Activated T-helper 1 cell treated with Interleukin-2 at 50 U/mL for 16 hours (primary cell): ENCODE measurements around the gene PC.
A peak's percentile ranks its signal among the peaks of the same experiment; 100 is the strongest.

Experiments
- DNase-seq: peaks from one replicate; pipeline ENCODE4 v3.0.0-alpha.2; 2020; ENCODE audit warnings: low read depth

Gene PC

DNA sequence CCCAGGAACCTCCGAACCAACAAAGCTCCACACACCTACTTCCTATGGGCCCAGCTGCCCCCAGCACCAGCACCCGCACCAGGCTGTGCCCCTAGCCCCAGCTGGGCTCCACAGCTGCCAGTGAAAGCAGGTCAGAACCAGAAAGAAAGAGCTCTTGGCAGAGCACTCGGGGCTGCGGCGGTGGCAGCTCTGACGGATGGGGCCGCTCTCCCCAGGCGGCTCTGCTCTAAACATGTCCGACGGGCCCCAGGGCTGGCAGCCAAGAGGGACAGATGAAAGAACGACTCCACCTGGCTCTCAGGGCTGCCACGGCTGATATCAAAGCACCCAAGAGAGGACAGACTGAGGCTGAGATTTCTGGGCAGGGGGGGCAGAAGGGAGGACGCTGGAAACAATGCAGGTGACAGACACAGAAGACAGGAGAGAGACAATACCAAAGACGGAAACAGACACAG is 75.6 kb downstream of the PC start:
- DNase-seq, result no peak

DNA sequence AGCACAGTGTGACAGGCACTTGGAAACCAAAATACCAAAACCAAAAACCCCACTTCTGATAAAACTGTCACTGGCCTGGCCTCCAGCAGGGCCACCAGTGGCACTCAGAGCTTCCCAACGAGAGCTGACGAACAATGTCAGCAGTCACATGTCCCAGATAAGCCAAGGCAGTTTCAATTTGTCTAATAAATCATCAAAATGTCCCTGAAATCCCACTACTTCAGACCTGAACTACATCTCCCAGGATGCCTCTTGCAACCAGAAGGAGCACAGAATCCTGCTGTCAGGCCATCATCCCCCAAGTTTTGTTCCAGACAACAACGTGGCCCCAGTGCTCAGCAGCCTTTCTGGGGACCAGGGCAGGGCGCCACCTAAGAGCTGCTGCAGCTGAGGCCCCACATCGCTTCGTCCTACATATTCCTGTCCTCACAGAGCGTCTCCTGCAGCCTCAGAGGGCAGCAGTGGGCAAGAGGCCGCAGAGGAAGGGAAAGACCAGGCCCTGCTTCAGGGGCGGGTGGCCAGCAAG is 76.2 kb downstream of the PC start:
- no peak for DNase-seq

DNA sequence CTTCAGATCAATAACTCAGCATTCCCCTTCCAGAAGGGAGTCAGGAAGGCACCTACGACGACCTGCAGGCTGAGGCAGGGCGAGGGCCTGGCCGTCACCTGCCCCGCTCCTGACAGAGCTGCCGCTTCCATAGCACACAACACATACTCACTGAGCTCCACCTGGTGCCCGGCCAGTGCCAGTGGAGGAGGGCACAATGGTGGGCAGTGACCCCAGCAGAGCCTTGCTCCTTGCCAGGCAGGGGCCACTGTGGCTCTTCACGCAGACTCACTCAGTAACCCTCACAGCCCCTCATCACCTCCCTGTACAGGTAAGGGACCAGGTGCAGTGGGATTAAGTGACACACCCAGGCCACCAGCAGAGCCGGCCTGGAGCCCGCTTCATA is 76.7 kb downstream of the PC start:
- no peak for DNase-seq

DNA sequence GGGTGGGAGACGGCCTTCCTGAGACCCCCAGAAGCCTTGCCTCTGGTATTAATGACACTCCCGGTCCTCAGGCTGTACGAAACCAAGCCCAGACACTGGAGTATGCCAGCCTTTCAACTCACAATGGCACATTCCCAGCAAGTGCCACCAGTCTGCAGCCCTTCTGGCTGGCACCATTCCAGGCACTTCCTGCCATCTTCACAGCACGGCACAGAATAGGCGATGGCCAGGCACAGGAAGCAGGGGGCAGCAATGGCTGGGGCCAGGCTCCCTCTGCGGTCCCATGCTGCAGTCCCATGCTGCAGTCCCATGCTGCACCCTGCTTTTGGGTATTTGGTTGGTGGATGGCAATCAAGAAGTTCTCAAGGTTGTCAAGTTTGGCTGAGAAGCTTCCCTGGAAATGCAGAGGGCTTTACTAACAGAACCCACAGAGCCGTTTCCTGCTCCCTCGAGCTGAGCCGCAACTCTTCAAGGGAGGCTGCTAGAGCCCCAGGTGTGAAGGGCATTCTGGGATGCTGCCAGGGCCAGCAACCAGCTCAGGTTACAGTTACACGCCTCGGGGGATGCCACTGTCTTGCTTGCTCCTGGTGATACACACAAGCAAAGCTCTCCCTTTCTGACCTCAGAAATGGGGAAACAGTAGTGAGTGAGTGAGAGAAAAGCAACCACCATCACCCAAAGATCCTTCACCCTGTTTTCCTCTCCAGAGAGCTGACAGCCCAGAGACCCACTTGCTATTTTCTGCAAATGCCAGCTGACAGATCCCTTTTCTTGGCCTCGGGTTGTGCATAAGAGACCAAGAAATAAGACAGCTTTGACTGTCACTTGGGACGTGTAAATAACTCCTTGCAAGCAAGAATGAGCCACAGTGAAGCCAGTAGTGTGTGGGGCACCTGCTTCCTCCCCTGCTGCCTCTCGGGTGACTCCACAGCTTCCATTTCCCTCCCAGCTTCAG is 77.4 kb downstream of the PC start:
- no peak for DNase-seq

DNA sequence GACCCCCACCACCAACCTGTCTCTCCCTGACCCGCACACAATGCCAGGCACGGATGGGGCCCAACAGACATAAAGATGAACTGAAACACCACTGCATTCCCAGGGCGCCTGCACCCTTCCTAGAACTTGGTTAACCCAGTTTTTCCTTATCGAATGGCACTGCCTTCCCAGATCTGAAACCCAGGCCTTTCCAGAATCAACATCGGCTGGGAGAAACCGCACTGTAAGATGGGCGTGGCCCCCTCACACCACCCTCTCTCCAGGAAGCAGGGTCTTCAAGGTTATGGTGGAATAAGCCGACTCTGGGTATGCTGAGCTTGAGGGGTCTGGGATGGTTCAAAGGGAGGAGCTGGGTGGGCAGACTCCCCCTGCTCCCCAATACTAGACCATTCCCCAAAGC is 78.2 kb downstream of the PC start:
- DNase-seq, result no peak

DNA sequence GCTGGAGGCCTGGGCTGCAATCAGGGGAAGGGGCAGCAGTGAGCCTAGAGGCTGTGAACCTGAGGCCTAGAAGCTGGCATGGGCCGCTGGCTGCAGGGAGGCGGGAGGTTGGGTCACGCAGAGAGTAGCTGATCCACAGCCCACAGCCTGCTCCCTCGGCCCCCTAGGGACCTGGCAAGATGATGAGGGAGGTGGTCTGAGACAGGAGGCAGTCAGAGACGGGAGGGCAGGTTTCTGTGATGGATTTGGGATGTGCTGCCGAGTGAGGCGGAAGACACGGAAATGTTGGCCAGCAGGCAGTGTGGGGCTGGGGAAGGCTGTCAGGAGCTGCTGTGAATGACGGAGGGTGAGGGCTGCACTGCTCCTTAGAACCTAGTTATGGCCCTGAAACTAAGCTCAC is 78.6 kb downstream of the PC start:
- DNase-seq, result no peak

DNA sequence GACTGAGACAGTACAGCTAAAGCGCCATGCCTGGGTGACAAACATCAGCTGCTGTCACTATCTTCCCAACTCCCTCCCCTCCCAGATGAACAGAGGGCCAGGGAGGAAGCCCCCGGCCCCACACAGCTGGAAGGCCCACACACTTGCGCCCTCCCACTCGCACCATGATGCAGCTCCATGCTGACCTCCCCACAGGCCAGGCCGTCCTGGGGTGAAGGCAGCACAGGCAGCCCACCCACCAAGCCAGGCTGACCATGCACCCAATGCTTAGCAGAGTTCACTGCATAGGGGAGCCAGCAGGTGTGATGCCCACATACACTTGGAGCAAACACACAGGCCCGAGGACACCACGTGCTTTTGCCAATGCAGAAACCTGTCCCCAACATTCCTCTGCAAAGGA is 79.2 kb downstream of the PC start:
- no peak for DNase-seq

DNA sequence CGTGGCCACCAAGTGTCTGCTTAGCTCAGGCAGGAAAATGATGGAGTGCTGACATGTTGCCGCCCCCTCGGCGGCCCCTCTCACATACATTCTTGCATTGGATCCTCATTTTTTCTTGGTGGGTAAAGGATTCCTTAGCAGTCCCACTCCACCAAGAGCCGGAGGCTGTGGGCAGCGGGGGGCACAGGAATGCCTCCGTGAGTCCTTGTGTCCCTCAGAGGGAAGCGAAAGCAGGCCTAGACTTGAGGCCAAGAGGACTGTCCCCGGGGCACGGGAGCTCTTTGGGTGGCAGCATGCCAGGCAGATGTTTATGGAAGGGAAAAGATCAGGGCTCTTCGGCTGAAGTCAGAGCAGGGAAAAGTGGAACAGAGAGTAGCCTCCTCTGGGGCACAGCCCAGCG is 79.7 kb downstream of the PC start:
- DNase-seq, result no peak

DNA sequence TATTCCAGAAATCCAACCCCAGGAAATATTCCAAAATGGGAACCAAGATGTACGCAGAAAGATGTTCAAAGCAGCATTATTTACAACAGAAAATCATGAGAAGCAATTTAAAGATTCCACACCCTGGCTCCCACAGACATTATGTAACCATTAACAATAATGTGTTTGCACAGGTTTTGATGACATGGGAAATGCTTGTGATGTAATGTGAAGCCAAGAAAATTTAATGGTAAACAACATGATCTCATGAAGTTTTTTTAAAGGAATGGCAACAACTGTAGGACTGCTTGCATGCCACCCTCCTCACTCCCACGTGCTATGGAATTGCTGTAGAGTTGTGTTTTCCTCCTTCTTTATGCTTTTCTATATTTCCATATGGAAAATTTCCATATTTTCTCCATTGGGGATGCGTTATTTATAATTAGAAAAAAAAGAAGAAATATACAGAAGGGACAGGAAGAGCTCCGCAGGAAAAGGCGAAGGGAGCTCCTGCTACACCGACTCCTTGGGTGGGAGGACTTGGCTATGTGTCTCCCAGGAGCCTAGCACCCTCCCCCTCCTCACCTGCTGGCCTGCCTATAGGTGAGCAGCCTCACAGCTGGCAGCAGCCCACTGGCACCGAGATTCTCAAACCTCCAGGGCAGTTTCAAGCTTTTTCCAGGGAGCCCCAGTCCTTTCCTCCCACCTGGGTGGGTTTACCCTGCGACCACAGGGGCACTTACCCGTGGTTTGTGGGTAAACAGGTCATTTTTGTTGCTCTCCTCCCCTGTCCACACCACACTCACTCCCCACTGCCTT is 80.4 kb downstream of the PC start:
- no peak for DNase-seq

DNA sequence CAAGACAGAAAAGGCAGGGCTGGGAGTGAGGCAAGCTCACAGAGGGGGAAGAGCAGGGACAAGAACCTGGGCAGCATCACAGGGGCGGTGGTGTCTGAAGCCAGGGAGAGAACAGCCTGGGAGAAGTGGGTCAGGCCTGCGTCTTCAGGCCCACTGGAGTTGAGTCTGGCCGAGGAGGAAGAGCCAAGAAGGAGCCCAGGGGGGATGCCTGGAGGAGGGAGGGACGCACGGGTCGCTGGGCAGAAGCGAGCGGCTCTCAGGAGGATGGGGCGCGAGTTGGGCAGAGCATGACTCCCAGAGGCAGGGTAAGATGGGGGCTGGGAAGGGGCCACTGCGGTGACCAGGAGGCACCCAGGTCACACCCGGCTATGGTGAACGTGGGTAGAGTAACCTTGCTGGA is 82.8 kb downstream of the PC start:
- no peak for DNase-seq

DNA sequence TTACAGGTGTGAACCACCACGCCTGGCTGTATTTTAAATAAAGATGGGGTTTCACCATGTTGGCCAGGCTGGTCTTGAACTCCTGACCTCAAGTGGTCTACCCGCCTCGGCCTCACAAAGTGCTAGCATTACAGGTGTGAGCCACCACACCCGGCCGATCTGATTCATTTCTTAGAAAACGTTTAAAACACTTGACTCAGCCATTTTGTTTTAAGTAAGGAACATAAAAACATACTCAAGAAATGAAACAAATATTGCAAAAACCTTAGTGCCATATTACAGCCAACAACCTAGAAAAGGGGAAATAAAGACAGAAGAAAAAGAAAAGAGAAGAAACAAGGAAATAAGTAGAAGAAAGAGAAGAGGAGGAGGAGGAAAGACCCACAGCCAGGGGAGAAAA is 84.0 kb downstream of the PC start:
- DNase-seq, result no peak

DNA sequence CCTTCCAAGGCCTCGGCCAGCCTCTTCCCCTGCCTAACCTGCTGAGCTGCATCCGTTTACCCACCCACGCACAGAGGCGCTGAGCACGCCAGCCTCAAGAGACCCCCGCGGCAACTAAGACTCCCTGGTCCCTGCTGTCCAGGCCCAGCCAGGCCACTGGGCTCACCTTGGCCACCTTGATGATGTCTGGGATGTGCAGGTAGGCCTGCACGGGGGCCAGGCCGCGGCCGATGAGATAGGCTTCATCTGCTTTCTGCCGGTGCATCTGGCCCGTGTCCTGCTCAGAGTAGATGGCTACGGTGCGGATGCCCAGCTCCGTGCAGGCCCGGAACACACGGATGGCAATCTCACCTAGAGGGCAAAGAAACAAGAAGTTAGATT is 86.7 kb downstream of the PC start:
- no peak for DNase-seq

DNA sequence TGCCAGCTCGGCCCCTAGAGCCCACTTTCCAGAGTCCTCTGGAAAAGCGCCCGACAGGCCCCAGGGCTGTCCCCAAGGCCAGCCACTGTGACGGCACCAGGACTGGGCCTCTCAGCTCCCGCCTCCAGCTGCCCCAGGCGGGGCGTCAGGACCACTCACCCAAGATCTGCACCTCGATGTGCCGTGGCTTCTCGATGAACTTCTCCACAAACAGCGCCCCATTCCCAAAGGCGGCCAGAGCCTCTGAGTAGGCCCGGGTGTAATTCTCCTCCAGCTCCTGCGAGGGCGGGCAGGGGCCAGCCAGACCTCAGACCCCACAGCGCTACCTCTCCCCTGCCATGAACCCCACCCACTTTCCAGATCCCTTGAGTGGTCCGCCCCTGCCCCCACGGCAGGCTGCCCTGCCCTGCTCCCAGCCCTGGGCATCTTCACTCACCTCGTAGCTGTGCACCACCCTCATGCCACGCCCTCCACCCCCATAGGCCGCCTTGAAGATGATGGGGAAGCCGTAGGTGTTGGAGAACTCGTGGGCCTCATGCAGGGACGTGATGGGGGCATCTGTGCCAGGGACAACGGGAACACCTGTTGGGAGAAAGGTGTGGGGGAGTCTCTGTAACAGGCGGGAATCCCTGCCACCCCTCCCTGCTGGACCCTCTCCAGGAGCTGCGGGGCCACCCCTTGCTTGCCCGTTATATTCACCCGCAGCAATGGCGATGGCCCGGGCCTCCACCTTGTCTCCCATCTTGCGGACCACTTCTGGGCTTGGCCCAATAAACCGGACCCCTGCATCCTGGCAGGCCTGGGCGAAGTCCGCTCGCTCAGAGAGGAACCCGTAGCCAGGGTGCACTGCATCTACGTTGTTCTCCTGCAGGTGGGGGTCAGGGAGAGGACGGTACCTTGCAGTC is 87.3 kb downstream of the PC start:
- DNase-seq, result no peak

DNA sequence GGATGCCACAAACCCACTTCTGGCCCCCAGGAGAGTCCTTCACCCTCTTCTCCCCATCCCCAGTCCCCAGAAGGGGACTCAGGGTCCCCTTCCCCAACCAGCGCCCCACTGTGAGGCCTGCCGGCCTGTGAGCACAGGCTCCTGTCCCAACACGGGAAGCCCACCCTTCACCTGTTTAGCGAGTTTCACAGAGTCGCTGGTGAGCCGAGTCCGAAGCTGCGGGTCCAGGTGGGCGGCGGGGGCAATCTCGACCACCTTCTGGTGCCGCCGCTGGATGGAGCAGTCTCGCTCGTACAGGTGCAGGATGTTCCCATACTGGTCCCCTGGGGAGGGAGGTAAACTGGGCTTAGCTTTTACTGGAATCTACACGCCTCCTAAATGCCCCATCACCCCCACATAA is 88.1 kb downstream of the PC start:
- no peak for DNase-seq

DNA sequence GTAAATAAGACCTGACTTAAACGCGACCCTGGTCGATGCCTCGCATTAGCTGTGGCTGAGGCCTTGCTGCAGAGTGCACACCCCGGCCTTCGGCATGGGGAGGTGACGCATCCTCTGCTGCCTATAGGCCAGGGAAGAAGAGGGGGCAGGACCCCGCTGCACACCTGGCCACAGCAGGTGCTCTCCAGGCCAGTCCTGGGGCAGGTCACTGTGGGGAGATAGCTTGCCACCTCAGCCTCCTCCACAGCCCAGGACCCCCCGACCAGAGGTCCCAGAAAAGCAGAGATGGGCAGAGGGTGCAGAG is 88.7 kb downstream of the PC start:
- DNase-seq, result no peak

DNA sequence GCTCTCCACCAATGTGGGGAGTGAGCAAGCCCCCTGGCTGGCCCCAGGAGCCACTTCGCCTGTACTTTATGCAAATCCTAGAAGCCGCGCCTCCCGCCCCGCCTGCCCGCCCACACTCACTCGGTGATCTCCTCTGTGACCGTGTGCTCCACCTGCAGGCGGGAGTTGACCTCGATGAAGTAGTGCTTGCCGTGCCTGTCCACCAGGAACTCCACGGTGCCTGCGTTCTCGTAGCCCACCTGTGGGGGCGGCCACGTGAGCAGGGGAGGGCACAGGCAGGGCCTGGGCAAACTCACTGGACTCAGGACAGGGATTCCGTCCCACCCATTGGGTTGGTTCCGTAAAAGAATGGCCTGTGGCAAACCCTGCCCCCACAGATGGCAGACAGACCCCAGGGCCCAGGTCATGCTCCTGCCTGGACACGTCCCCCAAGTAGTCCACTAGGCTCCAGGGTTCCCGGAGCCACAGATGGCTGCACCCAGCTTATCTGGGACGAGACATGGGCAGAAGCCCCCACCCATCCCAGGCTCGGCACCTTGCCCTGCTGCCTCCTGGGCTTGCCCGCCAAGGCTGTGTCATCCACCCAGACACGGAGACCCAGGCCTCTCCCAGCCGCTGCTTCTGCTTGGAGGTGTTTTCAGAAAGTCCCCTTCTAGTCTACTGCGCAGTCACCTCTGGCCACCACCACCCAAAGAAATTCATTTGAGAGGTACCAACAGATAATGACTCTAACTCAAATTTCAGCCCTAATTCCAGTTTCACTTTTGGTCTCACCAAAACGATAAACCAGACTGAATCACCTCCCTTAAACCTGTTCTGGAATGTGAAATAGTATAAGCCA is 89.2 kb downstream of the PC start:
- DNase-seq, result peak; percentile 57

DNA sequence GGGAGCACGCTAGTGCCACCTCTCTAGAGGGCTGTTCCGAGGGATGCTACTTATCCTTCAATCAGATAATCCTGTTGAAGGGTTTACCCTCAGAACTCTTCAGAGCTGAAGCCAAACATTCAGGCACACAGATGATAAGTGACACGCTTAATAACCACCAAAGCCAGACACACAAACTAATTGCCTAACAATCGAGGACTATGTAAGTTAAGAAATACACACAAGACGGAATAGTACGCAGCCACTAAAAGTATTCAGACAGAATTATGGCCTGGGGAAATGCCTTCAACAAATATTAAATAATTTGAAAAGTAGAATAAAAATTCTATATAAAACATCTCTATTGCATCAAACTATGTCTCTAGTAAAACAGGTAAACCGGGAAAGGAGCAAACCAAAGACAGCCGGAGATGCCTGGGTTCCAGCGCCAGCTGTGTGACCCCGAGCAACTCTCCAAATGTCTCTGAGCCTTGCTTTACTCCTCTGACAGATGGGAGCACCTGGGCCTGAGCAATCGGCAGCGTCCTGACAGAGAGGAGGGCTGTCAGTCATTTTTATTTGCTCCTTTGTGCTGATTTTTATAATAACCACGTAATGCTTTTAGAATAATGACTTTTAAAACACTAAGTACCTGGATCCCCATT is 90.0 kb downstream of the PC start:
- no peak for DNase-seq

DNA sequence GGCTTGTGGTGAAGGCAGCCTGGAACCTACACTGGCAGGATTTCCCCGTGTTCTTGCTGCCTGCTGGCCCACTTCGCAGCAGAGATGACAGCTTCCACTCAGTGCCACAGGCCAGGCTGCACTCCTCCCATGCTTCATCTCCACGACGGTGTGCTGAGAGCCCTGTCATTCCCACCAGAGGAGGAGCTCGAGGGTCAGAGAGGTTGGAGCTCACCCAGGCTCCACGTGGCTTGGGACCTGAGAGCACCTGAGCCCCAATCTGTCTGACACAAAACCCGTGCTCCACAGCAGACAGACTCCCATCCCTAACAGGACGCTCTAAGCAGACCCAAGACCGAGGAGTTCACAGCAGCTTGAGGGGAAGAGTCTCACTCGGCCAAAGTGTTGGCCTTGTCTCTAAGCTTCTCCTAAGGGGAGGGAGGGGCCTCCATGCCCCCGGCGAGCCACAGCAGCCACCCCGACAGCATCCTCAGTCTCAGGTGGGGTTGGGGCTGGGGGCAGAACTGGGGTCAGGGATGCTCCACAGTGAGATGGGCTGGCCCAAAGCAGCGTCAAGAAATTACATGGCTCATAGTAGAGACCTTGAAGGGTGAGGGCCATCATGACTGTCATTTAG is 90.7 kb downstream of the PC start:
- DNase-seq, result no peak

DNA sequence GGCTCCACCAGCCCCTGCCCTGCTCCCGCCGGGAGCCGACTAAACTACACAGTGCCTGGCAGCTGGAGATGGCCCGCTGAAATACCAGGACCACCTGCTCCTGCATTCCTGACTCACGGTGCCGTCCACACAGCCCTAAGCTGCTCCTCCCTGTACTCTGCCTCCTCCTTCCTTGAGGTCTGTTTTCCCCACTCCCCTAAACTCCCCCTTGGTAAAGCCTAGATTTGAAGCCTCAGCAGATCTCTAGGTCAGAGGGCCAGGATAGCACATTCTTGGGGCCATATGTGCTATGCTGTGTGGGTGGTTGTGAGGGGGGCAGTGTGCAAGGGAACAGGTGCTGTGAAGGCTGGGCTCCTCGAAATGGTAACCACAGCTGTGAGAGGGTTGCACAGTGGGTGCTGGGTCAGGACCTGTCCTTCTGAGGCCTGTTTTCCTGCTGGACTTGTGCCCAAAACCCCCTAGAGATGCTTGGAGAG is 91.6 kb downstream of the PC start:
- DNase-seq, result no peak

DNA sequence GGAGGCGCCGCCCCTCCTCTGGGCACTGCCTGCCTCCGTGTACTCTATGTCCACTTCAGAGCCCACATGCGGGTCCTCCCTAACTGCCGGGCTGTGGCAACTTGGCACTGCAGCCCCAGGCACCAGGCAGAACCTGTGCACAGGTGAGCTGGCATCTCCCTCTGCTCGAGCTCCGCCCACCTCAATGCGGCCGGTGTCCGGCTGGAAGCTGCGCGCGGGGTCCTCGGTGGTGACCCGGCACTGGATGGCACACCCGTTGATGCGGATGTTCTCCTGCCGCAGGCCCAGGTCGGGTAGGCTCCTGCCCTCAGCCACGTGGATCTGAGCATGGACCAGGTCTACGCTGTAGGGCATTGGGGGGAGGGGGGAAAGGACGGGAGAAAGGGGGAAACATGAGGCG is 92.2 kb downstream of the PC start:
- DNase-seq, result no peak
